AG04450 (cell line): ENCODE results near the gene ADAMTS14. TPM values are rescaled to one million over a fixed set of nuclear protein-coding genes. Genes with fewer than 3 reads are reported as not detected.

Experiments used
- CTCF ChIA-PET: fragments of 300-600, 350-600 bp; formaldehyde crosslinking; extraction: SDS; loops from one replicate; lab custom pipeline; 2022; ENCODE audit warnings: antibody characterized with exemption, inconsistent platforms; lab: Charles Lee
- POLR2A ChIA-PET: fragments of 350-600 bp; formaldehyde crosslinking; extraction: SDS; loops from one replicate; lab custom pipeline; 2021; ENCODE audit warnings: antibody characterized with exemption, inconsistent platforms; lab: Yijun Ruan, JAX
- DNase-seq: peaks from one replicate; pipeline ENCODE4 v3.0.0-alpha.2; 2011; ENCODE audit warnings: low read depth, low spot score
- H3K27ac ChIP-seq: one replicate; pipeline ENCODE4 v1.5.1; 2012; ENCODE audit warnings: low read depth, low read length, control low read depth
- H3K27me3 ChIP-seq: one replicate; pipeline ENCODE4 v1.6.0; 2012; ENCODE audit warnings: low read length; ENCODE audit not compliant: control insufficient read depth, insufficient read depth
- H3K4me3 ChIP-seq: 2 replicates; pipeline ENCODE4 v1.5.1; 2011; ENCODE audit warnings: mild to moderate bottlenecking, low read depth, low read length, control low read depth
- H3K9me3 ChIP-seq: 2 replicates; pipeline ENCODE4 v1.5.1; 2012; ENCODE audit warnings: low read length; ENCODE audit not compliant: control insufficient read depth, insufficient read depth
- polyA plus RNA-seq: library from polyadenylated mRNA; depleted of rRNA; stranded (reverse); fragments of >200 nt; gene quantifications from 2 replicates; pipeline ENCODE4 v1.2.3, GENCODE V29; 2011
- TF ChIP-seq, protein P1 (sequence below): IDR thresholded peaks from 2 replicates; pipeline ENCODE4 v1.5.1; 2011; ENCODE audit warnings: low read depth, low read length, control low read depth, inconsistent platforms

Gene ADAMTS14
- polyA plus RNA-seq, 1 experiment = 2.9 TPM

- Histone ChIP-seq H3K4me3 (no peak overlapping the region), H3K27me3 (no peaks in the 10 kb centered on the region), H3K9me3 (no peaks in the 10 kb centered on the region; the same call in 1 of the 2 replicates), H3K27ac (no peak overlapping the region)
- ChIA-PET CTCF (no interaction called here), POLR2A (interaction anchor here (0.6 kb wide), 2 partner anchors 30 to 758 kb away, joined by 4 to 6 read pairs; no protein-coding TSS in a partner anchor)
- TF ChIP-seq, protein P1, sequence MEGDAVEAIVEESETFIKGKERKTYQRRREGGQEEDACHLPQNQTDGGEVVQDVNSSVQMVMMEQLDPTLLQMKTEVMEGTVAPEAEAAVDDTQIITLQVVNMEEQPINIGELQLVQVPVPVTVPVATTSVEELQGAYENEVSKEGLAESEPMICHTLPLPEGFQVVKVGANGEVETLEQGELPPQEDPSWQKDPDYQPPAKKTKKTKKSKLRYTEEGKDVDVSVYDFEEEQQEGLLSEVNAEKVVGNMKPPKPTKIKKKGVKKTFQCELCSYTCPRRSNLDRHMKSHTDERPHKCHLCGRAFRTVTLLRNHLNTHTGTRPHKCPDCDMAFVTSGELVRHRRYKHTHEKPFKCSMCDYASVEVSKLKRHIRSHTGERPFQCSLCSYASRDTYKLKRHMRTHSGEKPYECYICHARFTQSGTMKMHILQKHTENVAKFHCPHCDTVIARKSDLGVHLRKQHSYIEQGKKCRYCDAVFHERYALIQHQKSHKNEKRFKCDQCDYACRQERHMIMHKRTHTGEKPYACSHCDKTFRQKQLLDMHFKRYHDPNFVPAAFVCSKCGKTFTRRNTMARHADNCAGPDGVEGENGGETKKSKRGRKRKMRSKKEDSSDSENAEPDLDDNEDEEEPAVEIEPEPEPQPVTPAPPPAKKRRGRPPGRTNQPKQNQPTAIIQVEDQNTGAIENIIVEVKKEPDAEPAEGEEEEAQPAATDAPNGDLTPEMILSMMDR = no peak
- DNase-seq = no peak
Measured at GRCh38 chr10:70679498-70679897, 7.2 kb downstream of the ADAMTS14 start.

DNA sequence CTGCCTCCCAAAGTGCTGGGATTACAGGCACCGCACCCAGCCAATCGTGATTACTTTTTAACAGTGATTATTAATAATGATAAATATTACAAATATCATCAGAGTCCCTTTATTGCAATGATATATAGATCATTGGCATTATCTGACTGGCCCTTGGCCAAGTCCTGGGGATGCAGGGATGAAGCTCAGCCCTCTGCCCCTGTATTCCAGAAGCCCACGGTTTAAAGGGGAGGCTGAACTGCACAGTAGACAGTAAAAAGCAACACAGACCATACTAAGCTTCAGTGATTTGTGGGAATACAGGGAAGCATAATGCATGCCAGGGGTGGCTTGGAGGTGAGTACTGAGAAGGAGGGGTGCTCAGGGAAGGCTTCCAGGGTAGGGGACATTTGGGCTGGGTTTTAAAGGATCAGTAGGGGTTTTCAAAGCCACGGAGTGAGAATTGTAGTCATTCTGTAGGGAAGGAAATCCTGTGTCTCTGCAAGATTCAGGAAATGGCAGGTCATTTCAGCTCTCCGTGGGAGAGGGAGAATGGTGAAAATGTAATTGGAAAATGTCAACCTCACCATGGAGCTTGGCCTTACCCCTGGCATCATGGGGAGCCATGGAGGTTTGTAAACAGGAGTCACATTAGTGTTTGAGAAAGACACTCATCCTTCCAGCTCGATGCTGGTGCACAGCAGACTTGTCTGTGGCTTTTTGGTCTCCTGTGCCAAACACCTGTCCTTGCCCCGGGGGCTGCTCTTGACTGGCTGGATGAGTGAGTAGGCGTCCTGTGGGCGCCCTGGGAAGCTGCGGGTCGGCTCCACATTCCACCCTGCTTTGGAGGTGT lies 8.8 kb downstream of the ADAMTS14 start:
- DNase-seq = no peak
- Histone ChIP-seq H3K9me3 (no peaks in the 10 kb centered on the region; the same call in 1 of the 2 replicates), H3K27ac (no peak overlapping the region), H3K27me3 (no peaks in the 10 kb centered on the region), H3K4me3 (no peak overlapping the region)
- POLR2A ChIA-PET = no interaction called here
- TF ChIP-seq, protein P1 = no peak
- CTCF ChIA-PET = interaction anchor here (1.1 kb wide), 1 partner anchor 122 kb away, joined by 5 read pairs; no protein-coding TSS in a partner anchor

GRCh38 chr10:70681731-70682005 lies 9.4 kb downstream of the ADAMTS14 start:
- Histone ChIP-seq H3K4me3 (no peak overlapping the region), H3K9me3 (no peaks in the 10 kb centered on the region; the same call in 1 of the 2 replicates), H3K27me3 (no peaks in the 10 kb centered on the region), H3K27ac (no peak overlapping the region)
- ChIA-PET CTCF (no interaction called here), POLR2A (no interaction called here)
- no peak for DNase-seq
- TF ChIP-seq, protein P1 = no peak

DNA sequence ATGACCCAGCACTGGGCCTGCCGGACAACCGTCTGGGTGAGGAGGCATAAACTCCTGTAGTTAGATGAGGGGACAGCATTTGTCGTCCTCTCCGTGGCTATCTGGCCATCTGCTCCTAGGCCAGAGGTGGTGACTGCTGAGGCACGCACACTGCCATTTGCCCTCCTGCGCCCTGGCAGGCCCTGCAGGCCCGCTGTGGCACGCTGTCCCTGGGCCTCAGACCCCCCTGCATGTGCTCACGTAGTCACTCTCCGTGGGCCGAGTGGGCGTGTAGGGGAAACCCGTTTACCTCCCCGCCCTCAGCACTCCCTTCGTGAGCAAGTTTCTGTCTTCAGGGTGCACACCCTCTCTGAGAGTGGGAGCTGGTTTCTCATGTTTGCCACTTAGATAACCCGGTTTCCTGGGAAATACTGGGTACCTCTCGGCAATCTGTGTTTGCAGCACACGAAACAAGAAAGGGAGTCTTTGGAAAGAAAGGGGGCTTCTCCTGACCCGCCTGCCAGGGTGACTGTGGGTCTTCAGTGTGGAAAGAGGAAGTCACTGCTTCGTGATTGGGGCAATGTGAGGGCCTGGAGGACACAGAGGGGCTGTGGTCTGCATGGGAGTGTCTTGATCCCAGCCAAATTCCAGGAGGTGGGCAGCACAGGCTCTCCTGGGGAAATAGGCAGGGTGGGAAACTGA lies 10.8 kb downstream of the ADAMTS14 start:
- DNase-seq = no peak
- no peaks in the 10 kb centered on the region; the same call in 1 of the 2 replicates for H3K9me3 ChIP-seq
- POLR2A ChIA-PET = no interaction called here

More for the DNA sequence above, 10.8 kb downstream of the ADAMTS14 start:
- TF ChIP-seq, protein P1 = no peak
- no peaks in the 10 kb centered on the region for H3K27me3 ChIP-seq
- H3K4me3 ChIP-seq = no peak overlapping the region
- CTCF ChIA-PET = no interaction called here
- no peak overlapping the region for H3K27ac ChIP-seq
